GM13977 (cell line): ENCODE results near the gene HSH2D.

Experiments used
- DNase-seq: peaks from one replicate; pipeline ENCODE4 v3.0.0; 2012; ENCODE audit warnings: low spot score
- in situ Hi-C: fragments of 300-500 bp; cut with MboI; formaldehyde crosslinking; loops from one replicate; pipeline ENCODE4 v1.12.0; 2022; ENCODE audit warnings: low sequenced_read_pairs, low pct_unique_long_range_greater_than_20kb, mixed read lengths, inconsistent platforms; ENCODE audit not compliant: unreplicated experiment
- TF ChIP-seq, protein P1 (sequence below): IDR thresholded peaks from 2 replicates; pipeline ENCODE4 v1.5.1; 2012; ENCODE audit warnings: mild to moderate bottlenecking, control low read depth; ENCODE audit not compliant: insufficient read depth; ENCODE audit errors: extremely low read depth, missing control alignments

HSH2D gene

DNA sequence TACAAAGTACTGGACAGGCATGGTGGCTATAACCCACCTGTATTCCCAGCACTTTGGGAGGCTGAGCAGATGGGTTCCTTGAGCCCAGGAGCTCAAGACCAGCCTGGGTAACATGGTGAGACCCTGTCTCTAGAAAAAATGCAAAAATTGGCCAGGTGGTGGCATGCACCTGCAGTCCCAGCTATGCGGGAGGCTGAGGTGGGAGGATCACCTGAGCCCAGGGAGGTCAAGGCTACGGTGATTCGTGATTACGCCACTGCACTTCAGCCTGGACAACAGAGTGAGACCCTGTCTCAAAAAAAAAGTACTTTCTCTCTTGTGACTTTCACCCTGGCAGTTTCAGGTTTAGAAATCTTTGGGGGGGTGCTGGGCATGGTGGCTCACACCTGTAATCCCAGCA, 43.0 kb upstream of the HSH2D start:
- DNase-seq: no peak
- in situ Hi-C loops: no loop called here
- TF ChIP-seq, protein P1, sequence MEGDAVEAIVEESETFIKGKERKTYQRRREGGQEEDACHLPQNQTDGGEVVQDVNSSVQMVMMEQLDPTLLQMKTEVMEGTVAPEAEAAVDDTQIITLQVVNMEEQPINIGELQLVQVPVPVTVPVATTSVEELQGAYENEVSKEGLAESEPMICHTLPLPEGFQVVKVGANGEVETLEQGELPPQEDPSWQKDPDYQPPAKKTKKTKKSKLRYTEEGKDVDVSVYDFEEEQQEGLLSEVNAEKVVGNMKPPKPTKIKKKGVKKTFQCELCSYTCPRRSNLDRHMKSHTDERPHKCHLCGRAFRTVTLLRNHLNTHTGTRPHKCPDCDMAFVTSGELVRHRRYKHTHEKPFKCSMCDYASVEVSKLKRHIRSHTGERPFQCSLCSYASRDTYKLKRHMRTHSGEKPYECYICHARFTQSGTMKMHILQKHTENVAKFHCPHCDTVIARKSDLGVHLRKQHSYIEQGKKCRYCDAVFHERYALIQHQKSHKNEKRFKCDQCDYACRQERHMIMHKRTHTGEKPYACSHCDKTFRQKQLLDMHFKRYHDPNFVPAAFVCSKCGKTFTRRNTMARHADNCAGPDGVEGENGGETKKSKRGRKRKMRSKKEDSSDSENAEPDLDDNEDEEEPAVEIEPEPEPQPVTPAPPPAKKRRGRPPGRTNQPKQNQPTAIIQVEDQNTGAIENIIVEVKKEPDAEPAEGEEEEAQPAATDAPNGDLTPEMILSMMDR: peak; percentile 14

DNA sequence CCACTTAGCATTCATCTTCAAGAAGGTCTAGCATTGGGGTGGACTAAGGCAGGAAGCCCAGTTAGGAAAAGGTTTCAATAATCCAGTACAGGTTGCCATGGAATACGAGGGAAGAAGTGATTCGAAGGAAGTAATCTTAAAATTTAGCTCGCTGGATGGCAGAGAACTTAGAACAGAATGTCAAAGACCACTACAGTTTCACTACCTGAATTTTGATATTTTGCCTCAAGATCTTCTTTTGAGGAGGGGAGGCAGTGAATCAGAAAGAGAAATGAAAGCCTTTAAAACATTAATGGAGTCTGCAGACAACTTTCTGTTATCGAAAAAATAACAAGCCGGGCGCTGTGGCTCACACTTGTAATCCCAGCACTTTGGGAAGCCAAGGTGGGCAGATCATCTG, 38.8 kb upstream of the HSH2D start:
- TF ChIP-seq, protein P1: no peak
- in situ Hi-C loops: no loop called here
- no peak for DNase-seq

DNA sequence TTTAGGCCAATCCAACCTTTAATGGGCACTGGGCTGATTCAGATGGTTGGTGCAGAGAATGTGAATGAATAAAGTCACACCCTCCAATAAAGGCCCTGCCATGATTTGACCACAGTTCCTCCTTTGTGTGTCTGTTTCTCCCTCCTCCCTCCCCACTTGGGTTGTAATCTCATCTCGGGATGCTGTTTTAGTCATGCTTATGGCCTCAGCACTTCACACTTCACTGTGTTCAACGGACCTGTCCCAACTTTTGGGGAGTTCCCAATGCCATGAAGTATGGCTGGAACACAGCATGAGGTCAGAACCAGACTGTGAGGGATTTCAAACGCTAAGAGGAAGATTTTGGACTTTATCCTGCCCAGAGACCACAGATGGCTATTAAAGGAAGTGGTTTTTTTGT, 37.4 kb upstream of the HSH2D start:
- TF ChIP-seq, protein P1: no peak
- in situ Hi-C loops: no loop called here
- peak; percentile 22 for DNase-seq

DNA sequence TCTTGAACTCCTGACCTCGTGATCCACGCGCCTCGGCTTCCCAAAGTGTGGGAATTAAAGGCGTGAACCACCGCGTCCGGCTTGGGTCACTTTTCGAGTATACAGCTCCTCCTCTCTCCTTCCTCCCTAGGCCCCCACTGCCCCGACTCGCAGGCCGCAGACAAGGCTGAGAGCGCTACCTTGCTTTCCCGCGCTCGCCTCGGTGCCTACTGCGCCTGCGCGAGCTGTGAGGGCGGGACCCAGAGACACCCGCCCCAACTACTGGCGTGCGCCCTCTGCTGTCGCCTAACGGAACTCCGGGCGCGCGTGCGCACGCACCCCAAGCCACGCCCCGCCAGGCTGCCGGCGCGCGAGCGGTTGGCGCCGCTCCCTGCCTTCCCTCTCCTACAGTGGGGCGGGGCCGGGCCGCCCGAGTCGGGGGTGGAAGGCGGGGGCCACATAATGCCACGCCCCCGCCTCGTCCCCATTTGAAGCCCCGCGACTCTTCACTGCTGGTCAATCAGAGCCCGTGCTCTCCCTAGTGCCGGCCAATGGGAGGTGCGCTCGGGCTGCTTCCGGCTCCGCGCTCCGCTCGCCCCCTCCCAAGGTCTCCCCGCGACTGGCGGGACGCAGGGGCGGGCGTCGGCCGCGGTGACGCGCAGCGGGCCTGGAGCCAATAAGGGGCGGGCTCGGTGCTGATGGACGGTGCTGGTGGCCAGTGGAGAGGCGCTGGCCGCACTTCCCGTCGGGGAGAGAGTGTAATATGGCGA, 32.2 kb upstream of the HSH2D start, which contains the start of gene RAB8A:
Gene RAB8A, plus strand, starts transcription at position 730 of the 749 bp plus-strand sequence. Its CDS starts 13 bp downstream, at position 743.
- in situ Hi-C loops: no loop called here
- peak; percentile 99 for DNase-seq
- TF ChIP-seq, protein P1: peak; percentile 93

DNA sequence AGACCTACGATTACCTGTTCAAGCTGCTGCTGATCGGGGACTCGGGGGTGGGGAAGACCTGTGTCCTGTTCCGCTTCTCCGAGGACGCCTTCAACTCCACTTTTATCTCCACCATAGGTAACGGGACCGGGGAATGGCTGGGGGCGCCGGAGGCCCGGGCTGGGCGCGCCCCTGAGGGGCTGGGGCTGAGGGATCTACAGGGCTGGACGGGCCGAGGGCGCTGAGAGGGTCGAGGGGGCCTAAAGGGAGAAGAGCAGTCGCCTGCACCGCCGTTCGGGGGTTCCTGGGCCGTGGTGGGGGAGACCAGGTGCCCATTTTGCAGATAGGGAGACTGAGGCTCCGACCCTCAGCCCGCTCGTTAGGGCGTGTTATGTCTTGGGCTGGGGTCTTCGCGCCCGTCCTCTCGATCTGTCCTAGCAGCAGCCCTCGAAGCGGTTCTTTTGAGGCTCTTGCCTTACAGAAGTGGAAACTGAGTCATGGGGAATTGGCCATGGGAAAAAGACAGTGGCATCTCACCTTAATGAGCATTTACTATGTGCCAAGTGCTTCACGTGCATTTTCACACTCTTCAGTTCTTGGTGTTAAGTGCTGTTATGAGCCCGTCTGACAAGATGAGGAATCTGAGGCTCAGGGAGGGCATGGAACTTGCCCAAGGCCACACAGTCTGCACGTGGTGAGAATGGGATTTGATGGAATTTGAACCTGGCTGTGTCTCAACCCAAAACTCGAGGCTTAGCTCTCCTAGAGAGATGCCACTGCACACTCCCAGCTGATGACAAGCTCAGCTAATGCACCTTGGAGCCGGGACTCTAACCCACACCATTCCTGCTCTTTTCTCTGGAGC, 31.4 kb upstream of the HSH2D start:
- in situ Hi-C loops: no loop called here
- TF ChIP-seq, protein P1: no peak
- no peak for DNase-seq

DNA sequence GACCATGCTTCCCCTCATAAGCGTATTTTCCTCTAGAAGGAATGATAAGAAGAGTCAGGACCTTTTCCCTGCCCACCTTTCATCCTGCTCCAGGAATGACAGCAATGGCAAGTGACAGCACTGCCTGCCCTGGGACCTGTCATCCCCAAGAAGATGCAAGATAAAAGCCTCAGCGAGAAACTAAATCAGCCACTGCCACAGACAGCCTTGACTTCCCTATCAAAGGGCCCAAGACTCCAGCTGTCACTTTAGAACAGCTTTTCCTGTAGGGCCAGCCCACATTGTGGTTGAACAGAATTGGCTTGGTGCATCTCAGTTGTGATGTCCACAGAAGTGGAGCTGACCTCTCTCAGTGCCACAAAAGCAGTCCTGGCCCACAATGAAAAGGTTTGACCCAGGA, 30.7 kb upstream of the HSH2D start:
- DNase-seq: no peak
- in situ Hi-C loops: no loop called here
- TF ChIP-seq, protein P1: no peak
